ENCODE data around the gene NAT14.
"Not testable (repeated sequence)": the region's sequence is repeated elsewhere in the genome, so short reads cannot be mapped to it uniquely, and the experiment has no call there.

NAT14 gene

DNA sequence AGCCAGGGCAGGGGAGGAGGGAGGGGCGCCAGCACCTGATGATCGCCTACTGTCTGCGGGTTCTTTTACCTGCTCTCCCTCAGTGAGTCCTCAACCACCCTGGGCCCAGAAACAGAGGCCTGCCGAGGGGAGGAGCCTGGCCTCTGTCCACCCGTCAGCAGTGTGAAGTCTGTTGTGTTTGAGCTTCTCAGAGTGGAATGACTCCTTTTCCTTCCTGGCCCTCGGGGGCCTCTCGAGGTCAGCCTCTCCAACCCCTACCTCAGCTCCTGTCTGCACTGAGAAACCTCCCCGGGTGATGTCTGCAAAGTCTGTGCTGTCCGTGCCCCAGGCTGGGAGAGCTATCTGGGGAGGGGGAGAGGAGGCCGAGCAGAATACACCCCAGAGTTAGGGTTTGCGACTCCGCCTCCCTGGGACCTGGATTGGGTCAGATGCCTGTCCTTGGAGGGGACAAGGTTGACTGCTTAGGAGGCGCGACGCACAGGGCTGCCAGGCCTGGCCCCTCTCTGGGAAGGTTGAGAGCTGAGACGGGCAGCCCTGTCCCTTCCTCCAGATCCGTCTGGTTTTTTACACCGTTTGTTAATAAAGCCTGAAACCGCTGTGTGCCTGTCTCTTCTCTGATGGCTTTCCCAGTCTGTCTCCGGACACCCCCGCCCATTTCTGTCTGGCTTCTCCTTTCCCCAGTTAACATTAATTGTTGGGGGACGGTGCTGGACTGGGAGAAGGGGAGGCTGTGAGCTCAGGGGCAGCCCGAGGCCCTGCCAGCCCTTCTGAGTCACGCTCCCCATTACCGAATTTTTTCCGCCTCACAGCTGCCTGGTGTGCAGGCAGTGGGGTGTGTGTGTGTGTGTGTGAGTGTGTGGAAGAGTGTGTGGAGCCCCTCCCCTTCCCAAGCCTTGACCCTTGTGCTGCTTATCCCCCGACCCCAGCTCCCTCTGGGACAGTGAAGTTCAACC lies 2.3 kb downstream of the NAT14 start:
- peak; percentile 90 for DNase-seq (ENCODE audit: low spot score)

DNA sequence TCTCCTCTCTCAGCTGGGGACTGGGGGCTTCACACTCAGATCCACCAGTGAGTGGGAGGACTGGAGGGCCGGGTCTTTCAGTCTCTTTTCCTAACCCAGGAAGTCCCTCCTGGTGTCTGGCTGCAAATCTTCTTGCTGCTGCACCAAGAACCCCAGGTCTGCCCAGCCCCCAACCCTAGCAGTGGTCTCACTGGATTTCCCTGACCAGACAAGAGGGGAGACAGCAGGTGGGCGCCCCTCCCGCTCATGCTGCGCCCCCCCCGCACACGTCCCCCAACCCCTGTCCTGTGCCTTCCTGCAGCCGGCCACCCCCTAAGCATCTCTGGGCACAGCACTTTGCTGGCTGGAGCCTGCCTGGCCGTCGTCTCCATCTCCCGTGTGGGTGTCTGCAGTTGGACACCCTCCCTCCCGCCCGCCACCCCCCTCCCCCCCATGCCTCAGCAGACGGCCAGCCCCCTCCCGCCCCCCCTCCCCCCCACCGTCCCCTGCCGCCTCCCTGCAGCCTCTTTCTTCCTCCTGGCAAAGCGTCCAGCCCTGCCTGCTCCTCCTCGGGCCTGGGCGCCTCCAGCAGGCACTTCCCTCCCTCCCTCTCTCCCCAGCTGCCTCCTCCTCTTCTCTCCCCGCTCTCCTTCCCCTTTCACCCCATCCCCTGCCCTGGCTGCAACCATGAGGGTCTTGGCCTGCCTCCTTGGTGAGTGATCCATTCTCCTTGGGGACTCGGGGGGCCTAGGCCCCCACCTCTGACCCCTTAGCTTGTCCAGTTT lies 3.1 kb downstream of the NAT14 start, which contains the start of gene SSC5D:
Gene SSC5D (plus strand): TSS at position 513 of the 764 bp plus-strand sequence. CDS start 154 bp downstream, at position 667.
- no peak for DNase-seq (ENCODE audit: low spot score)

DNA sequence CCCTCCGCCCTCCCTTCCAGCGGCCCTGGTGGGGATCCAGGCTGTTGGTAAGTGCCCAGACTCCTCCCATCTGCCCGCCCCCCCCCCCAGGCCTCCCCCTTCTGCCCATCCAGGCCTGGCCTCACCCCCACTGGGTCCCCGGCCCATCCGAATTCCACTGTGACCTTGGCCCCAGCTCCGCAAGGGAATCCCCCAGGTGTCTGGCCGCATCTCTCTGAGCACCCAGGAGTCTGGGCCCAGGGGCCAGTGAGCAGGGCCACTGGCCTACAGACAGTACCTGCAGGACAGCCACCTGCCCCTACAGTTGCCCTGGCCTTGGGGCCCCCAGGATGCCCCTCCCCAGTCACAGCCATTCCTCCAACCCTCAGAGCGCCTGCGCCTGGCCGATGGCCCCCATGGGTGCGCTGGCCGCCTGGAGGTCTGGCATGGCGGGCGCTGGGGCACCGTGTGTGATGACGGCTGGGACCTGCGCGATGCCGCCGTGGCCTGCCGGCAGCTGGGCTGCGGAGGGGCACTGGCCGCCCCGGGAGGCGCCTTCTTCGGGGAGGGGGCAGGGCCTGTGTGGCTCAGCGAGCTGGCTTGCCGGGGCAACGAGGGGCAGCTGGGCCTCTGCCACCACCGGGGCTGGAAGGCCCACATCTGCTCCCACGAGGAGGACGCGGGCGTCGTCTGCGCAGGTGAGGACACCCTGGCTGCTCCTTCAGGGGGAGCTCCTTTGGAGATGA lies 4.2 kb downstream of the NAT14 start:
- no peak for DNase-seq (ENCODE audit: low spot score)

DNA sequence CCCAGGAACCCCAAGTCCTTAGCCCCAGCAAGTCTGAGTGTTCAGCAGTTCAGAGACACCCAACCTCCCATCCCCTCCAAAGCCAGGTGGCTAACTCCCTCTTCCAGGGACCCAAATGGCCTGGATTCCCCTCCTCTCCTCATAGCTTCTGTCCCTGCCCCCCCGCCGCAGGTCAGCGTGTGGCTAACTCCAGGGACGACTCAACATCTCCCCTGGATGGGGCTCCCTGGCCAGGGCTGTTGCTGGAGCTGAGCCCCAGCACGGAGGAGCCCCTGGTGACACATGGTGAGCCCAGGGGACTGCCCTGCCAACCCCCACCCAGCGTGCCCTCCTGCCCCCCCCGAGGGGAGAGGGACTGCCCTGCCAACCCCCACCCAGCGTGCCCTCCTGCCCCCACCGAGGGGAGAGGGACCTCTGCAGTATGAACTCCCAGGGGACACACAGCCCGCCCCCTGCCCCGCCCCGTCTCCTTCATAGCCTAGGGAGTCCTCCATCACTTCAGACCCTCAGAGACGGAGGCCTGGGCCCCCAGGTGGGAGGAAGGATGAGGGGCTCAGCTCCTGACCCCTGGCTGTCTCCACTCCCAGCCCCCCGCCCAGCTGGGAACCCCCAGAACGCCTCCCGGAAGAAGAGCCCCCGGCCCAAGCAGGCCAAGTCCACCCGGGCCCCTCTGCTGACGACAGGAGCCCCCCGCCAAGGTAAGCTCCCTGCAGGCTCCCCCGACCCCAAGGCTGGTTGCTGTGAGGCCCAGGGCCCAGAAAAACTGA lies 4.9 kb downstream of the NAT14 start:
- DNase-seq (ENCODE audit: low spot score): no peak

DNA sequence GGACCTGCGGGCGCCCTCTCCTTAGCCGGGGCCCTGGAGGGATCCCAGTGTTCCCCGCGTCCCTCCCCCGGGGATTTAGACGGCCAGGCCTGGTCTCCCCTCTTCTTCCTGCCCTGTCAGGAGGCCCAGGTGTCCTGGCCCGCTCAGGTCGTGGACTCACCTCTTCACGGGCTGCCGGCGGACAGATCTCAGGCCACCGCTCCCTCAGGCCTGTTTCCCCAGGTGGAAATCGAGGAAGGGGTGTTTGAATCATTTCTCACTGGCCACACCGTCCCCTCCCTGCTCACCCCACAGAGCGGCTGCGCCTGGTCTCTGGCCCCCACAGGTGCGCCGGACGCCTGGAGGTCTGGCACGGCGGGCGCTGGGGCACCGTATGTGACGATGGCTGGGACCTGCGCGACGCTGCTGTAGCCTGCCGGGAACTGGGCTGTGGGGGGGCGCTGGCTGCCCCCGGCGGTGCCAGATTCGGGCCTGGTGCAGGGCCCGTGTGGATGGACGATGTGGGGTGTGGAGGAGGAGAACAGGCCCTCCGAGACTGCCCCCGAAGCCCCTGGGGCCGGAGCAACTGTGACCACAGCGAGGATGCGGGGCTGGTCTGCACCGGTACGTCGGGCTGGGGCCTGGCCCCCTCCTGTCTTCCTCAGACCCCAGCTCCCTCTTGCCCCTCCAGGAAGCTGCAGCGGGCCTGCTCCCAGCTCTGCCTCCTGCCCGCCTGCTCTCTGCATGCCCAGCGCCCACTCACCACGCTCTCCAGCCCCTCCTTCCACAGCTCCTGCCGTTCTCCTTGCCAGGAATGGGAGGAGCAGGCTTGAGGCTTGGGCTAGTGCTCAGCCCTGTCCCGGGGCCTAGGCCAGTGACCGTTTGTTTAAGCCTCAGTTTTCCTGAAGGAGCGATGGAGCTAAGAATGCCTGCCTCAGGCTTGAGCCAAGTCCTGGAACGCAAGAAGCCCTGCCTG lies 5.8 kb downstream of the NAT14 start:
- no peak for DNase-seq (ENCODE audit: low spot score)

GRCh38 chr19:55491546-55492360 lies 6.8 kb downstream of the NAT14 start:
- DNase-seq (ENCODE audit: low spot score): no peak

DNA sequence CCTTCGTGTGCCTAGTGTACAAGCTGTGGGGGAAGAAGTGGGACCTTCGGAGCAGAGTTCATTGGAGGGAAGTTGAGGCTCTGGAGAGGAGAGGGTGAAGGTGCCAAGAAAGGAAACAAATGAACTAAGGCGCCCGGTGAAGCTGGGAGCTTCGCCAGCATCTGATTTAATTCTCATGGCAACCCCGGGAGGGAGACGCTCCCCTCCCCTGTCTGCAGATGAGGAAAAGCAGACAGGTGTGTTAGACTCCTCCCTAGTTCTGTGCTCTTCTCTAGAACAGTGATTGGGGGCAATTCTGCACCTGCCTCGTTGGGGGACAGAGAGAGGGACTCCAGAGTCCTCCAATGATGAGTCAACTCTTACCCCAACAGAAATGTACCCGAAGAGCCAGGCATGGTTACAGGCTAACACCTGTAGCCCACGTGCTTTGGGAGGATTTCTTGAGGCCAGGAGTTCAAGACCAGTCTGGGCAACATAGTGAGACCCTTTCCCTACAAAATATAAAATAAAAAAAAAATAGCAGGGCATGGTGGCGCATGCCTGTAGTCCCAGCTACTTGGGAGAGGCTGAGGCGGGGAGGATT lies 7.5 kb downstream of the NAT14 start:
- no peak for DNase-seq (ENCODE audit: low spot score)

GRCh38 chr19:55493052-55493644 lies 8.2 kb downstream of the NAT14 start:
- DNase-seq (ENCODE audit: low spot score): no peak

DNA sequence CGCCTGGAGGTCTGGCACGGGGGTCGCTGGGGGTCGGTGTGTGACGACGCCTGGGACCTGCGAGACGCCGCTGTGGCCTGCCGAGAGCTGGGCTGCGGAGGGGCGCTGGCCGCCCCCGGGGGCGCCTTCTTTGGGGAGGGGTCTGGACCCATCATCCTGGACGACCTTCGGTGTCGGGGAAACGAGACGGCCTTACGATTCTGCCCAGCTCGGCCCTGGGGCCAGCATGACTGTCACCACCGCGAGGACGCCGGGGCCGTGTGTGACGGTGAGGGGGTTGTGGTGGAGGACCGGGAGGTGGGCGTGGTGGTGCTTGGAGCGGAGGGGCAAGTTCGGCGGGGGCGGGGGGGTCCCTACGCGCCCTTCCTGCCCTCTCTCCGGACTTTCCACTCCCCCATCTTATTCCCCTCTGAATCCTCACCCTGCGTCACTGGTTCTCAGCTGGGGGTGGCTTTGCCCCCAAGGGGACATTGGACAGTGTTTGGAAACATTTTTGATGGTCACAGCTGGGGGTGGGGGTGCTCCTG lies 8.7 kb downstream of the NAT14 start:
- DNase-seq (ENCODE audit: low spot score): no peak

DNA sequence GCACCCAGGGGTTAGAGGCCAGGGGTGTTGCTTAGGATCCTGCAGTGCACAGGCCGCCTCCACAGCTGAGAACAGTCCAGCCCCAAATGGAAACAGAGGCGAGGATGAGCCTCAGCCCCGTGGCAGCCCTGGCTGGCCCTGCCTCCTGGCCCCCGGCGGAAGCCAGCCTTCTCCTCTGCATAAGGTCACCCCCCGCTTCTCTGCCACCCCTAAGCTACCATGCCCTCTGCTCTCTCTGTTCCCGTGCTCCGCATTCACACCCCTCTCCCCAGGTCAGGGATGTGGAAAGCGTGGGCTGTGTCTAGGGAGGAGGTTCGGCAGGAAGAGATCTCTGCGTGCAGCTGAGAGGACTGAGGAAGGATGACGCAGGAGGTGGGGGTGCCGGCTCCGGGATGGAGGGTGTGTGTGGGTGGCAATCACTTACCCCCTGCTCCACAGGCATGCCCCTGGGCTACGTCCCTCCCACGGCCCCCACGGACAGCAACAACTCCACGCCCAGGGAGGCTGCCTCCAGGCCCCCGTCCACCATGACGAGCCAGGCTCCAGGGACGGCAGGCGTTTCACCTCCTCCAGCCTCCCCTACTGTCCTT lies 9.3 kb downstream of the NAT14 start:
- no peak for DNase-seq (ENCODE audit: low spot score)

GRCh38 chr19:55495646-55496349 lies 10.8 kb downstream of the NAT14 start:
- no peak for DNase-seq (ENCODE audit: low spot score)

DNA sequence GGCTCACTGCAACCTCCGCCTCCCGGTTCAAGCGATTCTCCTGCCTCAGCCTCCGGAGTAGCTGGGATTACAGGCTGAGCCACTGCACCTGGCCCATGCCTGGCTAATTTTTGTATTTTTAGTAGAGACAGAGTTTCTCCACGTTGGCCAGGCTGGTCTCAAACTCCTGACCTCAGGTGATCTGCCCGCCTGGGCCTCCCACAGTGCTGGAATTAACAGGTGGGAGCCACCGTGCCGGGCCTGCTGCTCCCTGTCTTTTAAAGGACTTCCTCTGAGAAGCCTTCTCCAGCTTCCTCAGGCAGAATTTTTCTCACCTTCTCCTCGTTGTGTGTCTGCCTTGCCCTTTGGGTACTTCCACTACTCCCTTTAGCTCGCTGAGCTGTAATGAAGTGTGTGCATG lies 11.8 kb downstream of the NAT14 start:
- not testable (repeated sequence) for DNase-seq (ENCODE audit: low spot score)

DNA sequence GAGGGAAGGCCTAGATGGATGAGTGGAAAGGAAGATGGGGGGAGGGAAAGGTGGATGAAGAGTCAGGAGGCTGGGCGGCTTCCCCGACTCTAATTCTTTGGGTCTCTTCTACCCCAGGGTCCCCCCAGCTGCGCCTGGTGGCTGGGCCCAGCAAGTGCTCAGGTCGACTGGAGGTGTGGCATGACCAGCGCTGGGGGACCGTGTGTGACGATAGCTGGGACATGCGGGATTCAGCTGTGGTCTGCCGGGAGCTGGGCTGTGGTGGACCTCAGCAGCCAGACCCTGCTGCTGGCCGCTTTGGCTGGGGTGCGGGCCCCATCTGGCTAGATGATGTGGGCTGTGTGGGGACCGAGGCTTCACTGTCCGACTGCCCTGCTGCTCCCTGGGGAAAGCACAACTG lies 12.8 kb downstream of the NAT14 start:
- no peak for DNase-seq (ENCODE audit: low spot score)

- DNase-seq (ENCODE audit: low spot score): no peak
Measured at GRCh38 chr19:55498246-55498840, 13.4 kb downstream of the NAT14 start.

DNA sequence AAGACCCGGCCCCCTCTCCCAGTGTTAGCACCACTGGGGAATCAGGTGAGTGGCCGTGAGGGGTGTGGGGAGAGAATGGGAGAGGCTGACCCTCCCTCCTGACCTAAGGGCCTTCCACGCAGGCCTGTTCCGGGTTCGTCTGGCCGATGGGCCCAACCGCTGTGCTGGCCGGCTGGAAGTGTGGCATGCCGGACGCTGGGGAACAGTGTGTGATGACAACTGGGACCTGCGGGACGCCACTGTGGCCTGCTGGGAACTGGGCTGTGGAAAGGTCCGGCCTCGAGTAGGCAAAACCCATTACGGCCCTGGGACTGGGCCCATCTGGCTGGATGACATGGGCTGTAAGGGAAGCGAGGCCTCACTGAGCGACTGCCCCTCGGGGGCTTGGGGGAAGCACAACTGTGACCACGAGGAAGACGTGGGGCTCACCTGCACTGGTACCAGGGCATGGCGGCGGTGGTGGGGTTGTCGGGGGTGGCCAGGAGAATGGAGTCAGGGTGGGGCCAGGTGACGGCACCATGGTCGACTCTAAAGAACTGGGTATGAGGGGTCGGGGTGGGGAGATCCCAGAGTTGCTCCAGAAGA lies 15.5 kb downstream of the NAT14 start:
- DNase-seq (ENCODE audit: low spot score): no peak

DNA sequence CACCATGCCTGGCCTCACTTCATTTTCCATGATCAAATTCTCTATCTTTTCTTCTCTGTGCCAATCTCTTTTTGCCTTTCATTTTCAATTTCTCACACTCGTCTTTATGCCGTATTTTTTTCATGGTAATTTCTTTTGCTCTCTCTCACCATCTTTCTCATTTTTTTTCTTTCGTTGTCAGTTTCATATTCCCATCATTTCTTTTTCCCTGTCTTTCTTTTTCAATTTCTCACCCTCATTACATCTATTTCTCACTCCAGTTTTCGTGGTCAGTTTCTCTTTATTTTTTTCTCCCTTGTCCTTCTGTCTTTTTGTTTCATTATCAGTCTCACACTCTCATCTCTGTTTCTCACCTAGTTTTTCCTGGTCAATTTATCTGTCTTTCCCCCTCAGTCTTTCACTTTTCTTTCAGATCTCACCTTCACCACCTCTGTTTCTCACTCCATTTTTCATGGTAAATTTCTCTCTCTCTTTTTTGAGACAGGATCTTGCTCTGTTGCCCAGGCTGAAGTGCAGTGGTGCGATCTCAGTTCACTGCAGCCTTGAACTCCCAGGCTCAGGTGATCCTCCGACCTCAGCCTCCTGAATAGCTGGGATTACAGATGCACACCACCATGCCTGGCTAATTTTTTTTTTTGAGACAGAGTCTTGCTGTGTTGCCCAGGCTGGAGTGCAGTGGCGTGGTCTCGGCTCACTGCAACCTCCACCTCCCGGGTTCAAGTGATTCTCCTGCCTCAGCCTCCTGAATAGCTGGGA lies 17.4 kb downstream of the NAT14 start:
- no peak for DNase-seq (ENCODE audit: low spot score)

Measured in SW480 (cell line).